WTC11 (cell line): ENCODE measurements around the gene PTPRN. TPM values are rescaled to one million over a fixed set of nuclear protein-coding genes. Genes with fewer than 3 reads are reported as not detected.

Experiments used
- ATAC-seq: fragments of 200-7000 bp; cut with Tn5 transposase; 2 replicates; pipeline ENCODE4 v1.10.0; 2021; ENCODE audit warnings: mild to moderate bottlenecking, moderate library complexity
- CTCF ChIA-PET: fragments of 300-600 bp; sonication (Branson Sonifier 250); formaldehyde crosslinking; loops from one replicate; lab custom pipeline; 2021; ENCODE audit warnings: antibody characterized with exemption; lab: Charles Lee
- POLR2A ChIA-PET: fragments of 350-600 bp; sonication (Branson Sonifier 250); formaldehyde crosslinking; loops from one replicate; lab custom pipeline; 2021; ENCODE audit warnings: antibody characterized with exemption; lab: Charles Lee
- DNase-seq: peaks from one replicate; pipeline ENCODE4 v3.0.0; 2021; ENCODE audit warnings: low spot score
- H3K27ac Mint-ChIP-seq: 2 replicates; pipeline ENCODE4 v1.8.0; 2021; ENCODE audit warnings: mixed read lengths
- H3K27me3 Mint-ChIP-seq: 2 replicates; pipeline ENCODE4 v1.8.0; 2021; ENCODE audit warnings: low read depth, mild to moderate bottlenecking, moderate library complexity, mixed read lengths
- H3K36me3 Mint-ChIP-seq: 2 replicates; pipeline ENCODE4 v1.8.0; 2021; ENCODE audit warnings: mixed read lengths
- H3K4me1 Mint-ChIP-seq: 2 replicates; pipeline ENCODE4 v1.8.0; 2022; ENCODE audit warnings: mixed read lengths
- H3K4me3 Mint-ChIP-seq: 2 replicates; pipeline ENCODE4 v1.8.0; 2021; ENCODE audit warnings: mild to moderate bottlenecking, moderate library complexity, mixed read lengths
- H3K9me3 Mint-ChIP-seq: 2 replicates; pipeline ENCODE4 v1.8.0; 2021; ENCODE audit warnings: mixed read lengths
- CREB1 ChIP-seq: sonication (generic); formaldehyde crosslinking; IDR thresholded peaks from 2 replicates; pipeline ENCODE4 v1.8.0; 2023; ENCODE audit warnings: mild to moderate bottlenecking, missing genetic modification reagents
- ESRRA ChIP-seq: sonication (generic); formaldehyde crosslinking; IDR thresholded peaks from 2 replicates; pipeline ENCODE4 v1.8.1; 2022; ENCODE audit warnings: mild to moderate bottlenecking, missing genetic modification reagents, borderline replicate concordance
- NFE2L1 ChIP-seq: sonication (generic); formaldehyde crosslinking; IDR thresholded peaks from 2 replicates; pipeline ENCODE4 v1.8.1; 2023; ENCODE audit warnings: missing genetic modification reagents
- SMAD3 ChIP-seq: sonication (generic); formaldehyde crosslinking; IDR thresholded peaks from 2 replicates; pipeline ENCODE4 v1.8.0; 2022; ENCODE audit warnings: missing genetic modification reagents, mild to moderate bottlenecking, borderline replicate concordance
- SOX15 ChIP-seq: fragments of 250-450 bp; sonication (Bioruptor Pico); IDR thresholded peaks from 2 replicates; pipeline ENCODE4 v1.9.0; 2021; ENCODE audit warnings: mild to moderate bottlenecking
- SP1 ChIP-seq: sonication (generic); formaldehyde crosslinking; conservative IDR thresholded peaks from 2 replicates; pipeline ENCODE4 v1.8.1; 2022; ENCODE audit warnings: missing genetic modification reagents
- TP53 ChIP-seq: sonication (generic); formaldehyde crosslinking; IDR thresholded peaks from 2 replicates; pipeline ENCODE4 v1.8.1; 2023; ENCODE audit warnings: mild to moderate bottlenecking, missing genetic modification reagents
- ZNF121 ChIP-seq: sonication (generic); formaldehyde crosslinking; IDR thresholded peaks from 2 replicates; pipeline ENCODE4 v1.8.0; 2023; ENCODE audit warnings: missing genetic modification reagents
- ZNF263 ChIP-seq: sonication (generic); formaldehyde crosslinking; IDR thresholded peaks from 2 replicates; pipeline ENCODE4 v1.8.1; 2022; ENCODE audit warnings: low read depth, mild to moderate bottlenecking, moderate library complexity, missing genetic modification reagents
- ZNF671 ChIP-seq: fragments of 250-450 bp; sonication (Bioruptor Pico); IDR thresholded peaks from 2 replicates; pipeline ENCODE4 v1.8.0; 2021; ENCODE audit warnings: mild to moderate bottlenecking
- total RNA-seq: library from RNA; stranded (reverse); gene quantifications from 3 replicates; pipeline ENCODE4 v1.2.3, GENCODE V29; 2021
- TF ChIP-seq, protein P1 (sequence below): sonication (generic); formaldehyde crosslinking; IDR thresholded peaks from 2 replicates; pipeline ENCODE4 v1.8.1; 2022; ENCODE audit warnings: low read depth, missing genetic modification reagents, borderline replicate concordance
- TF ChIP-seq, protein P2 (sequence below): sonication (generic); formaldehyde crosslinking; IDR thresholded peaks from 2 replicates; pipeline ENCODE4 v1.8.0; 2022; ENCODE audit warnings: mild to moderate bottlenecking, missing genetic modification reagents
- TF ChIP-seq, protein P3 (sequence below): sonication (generic); formaldehyde crosslinking; IDR thresholded peaks from 2 replicates; pipeline ENCODE4 v1.8.1; 2022; ENCODE audit warnings: low read depth, mild to moderate bottlenecking, moderate library complexity, missing genetic modification reagents, borderline replicate concordance
- TF ChIP-seq, protein P4 (sequence below): fragments of 250-450 bp; sonication (Bioruptor Pico); conservative IDR thresholded peaks from 2 replicates; pipeline ENCODE4 v1.9.0; 2021; ENCODE audit warnings: mild to moderate bottlenecking
- TF ChIP-seq, protein P5 (sequence below): sonication (generic); formaldehyde crosslinking; IDR thresholded peaks from 2 replicates; pipeline ENCODE4 v1.8.1; 2023; ENCODE audit warnings: mild to moderate bottlenecking, moderate library complexity, missing genetic modification reagents
- TF ChIP-seq, protein P6 (sequence below): sonication (generic); formaldehyde crosslinking; IDR thresholded peaks from 2 replicates; pipeline ENCODE4 v1.8.1; 2023; ENCODE audit warnings: mild to moderate bottlenecking, missing genetic modification reagents, borderline replicate concordance
- TF ChIP-seq, protein P7 (sequence below): sonication (generic); formaldehyde crosslinking; IDR thresholded peaks from 2 replicates; pipeline ENCODE4 v1.8.1; 2023; ENCODE audit warnings: mild to moderate bottlenecking, missing genetic modification reagents, moderate library complexity

Gene PTPRN
- total RNA-seq, 1 experiment from 2014 or later, result 3.8 TPM

DNA sequence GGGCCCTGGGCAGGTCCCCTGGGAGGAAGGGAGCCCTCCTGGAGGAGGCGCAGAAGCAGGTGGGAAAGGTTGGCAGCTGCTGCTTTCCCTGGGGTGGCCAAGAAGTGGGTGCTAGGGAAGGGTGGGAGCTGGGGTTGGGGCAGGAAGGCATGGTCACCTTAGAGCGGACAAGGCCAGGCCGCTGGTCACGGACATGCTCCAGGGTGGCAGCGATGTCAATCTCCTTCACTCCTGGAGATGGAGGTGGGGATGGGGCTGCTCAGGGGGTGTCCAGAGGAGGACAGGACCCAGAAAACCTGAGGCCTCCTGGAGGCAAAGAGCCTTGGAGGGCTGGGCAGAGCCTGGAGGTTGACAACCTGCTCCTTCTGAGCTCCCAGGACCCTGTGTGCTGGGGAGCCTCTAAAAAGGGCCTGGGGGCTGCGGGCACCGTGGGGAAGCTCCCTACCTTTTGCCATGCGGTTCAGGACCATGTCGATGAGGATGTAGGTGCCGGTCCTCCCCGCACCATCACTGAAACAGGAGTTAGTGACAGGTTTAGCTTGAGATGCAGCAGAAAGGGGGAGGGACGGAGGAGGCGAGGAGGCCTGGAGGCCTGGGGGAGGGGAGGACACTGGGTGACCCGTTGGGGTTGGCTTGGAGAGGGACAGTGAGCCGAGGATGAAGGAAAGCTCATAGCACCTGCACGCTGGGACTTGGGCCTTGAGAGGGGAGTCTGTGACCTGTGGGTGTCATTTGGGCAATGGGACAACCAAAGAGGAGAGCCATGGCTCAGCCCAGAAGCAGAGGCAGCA lies 18.6 kb downstream of the PTPRN start:
- H3K4me3 Mint-ChIP-seq, result no peak overlapping the region
- ChIA-PET POLR2A (interaction anchor here (1.1 kb wide), 1 partner anchor 73 kb away, joined by 3 read pairs; no protein-coding TSS in a partner anchor), CTCF (no interaction called here)
- no peak overlapping the region for H3K27ac Mint-ChIP-seq
- H3K27me3 Mint-ChIP-seq, result peaks cover 29% of the 10 kb centered on the region
- DNase-seq (no peak), ATAC-seq (no peak)
- peaks cover 22% of the 10 kb centered on the region for H3K4me1 Mint-ChIP-seq
- H3K36me3 Mint-ChIP-seq, result no peaks in the 10 kb centered on the region
- peaks cover 2% of the 10 kb centered on the region; the same call in 1 of the 2 replicates for H3K9me3 Mint-ChIP-seq
- no peak for TF ChIP-seq ZNF671 (CRISPR knock-in tag)
- no peak for TF ChIP-seq TP53
- no peak for TF ChIP-seq SOX15
- TF ChIP-seq, protein P1, sequence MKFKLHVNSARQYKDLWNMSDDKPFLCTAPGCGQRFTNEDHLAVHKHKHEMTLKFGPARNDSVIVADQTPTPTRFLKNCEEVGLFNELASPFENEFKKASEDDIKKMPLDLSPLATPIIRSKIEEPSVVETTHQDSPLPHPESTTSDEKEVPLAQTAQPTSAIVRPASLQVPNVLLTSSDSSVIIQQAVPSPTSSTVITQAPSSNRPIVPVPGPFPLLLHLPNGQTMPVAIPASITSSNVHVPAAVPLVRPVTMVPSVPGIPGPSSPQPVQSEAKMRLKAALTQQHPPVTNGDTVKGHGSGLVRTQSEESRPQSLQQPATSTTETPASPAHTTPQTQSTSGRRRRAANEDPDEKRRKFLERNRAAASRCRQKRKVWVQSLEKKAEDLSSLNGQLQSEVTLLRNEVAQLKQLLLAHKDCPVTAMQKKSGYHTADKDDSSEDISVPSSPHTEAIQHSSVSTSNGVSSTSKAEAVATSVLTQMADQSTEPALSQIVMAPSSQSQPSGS (CRISPR knock-in tag), result no peak
- TF ChIP-seq, protein P2, sequence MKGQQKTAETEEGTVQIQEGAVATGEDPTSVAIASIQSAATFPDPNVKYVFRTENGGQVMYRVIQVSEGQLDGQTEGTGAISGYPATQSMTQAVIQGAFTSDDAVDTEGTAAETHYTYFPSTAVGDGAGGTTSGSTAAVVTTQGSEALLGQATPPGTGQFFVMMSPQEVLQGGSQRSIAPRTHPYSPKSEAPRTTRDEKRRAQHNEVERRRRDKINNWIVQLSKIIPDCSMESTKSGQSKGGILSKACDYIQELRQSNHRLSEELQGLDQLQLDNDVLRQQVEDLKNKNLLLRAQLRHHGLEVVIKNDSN (CRISPR knock-in tag), result no peak
- no peak for TF ChIP-seq ZNF121
- TF ChIP-seq, protein P3, sequence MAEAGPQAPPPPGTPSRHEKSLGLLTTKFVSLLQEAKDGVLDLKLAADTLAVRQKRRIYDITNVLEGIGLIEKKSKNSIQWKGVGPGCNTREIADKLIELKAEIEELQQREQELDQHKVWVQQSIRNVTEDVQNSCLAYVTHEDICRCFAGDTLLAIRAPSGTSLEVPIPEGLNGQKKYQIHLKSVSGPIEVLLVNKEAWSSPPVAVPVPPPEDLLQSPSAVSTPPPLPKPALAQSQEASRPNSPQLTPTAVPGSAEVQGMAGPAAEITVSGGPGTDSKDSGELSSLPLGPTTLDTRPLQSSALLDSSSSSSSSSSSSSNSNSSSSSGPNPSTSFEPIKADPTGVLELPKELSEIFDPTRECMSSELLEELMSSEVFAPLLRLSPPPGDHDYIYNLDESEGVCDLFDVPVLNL, result no peak
- TF ChIP-seq, protein P4, sequence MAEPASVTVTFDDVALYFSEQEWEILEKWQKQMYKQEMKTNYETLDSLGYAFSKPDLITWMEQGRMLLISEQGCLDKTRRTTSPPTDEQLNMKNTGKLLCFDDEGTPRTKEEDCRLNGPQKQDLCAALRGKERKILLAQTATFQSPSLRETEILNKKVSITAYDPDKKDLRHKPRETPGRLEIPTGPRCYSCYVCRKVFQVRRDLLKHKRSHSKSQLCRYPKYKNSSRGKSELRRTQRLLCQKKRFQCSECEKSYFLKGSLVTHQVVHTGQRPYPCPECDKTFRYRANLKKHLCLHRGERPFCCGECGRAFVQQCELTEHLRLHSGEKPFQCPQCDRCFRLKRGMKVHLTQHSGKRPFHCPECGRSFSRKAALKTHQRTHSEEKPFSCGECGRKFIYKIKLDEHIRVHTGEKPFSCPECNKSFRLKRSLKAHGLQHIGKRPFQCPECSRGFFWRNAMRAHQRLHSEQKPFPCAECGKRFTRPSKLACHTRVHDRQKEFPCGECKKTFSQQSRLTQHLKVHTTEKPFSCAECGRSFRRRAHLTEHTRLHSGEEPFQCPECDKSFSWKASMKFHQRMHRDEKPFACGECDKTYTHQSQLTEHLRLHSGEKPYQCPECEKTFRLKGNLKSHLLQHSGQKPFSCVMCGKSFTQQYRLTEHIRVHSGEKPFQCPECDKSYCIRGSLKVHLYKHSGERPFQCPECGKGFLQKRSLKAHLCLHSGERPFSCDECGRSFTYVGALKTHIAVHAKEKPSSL (CRISPR knock-in tag), result no peak

DNA sequence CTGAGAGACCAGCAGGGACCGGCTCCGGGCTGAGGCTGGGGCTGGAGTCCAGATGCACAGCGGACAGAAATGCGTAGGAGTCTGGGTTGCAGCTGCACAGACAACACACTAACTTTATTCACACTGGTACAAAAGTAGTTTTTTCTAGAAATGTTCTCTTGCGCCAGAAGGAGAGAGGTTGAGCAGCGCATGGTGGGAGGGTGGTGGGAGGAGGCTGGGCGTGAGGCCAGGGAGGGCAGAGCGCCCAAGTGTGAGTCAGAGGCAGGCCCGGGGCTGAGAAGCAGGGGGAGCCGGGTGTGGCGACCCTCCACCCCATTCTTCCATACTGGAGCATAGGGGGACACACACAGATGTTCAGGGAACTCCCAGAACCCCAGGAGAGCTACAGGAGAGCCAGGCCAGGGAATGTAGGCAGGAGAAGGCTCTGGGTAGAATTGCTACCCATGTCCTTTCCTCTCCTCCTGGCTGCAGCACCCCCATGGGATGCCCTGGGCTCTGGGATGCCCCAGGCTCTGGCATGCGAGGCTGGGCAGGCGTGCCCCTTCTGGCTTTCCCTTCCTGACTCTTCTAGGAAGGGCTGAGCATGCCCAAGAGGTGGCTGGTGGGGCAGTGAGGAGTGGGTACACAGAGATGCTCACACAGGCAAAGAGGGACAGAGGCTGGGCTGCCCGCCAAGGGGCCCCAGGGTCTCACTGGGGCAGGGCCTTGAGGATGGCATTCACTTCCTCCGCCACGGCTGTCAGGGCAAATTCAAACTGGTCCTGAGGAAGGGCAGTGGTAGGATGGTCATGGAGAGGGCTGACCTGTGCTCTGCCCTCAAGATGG lies 19.5 kb downstream of the PTPRN start:
- H3K36me3 Mint-ChIP-seq, result peaks cover 2% of the 10 kb centered on the region; the same call in 1 of the 2 replicates
- POLR2A ChIA-PET, result interaction anchor here (0.7 kb wide), 1 partner anchor 42 kb away, joined by 6 read pairs; no protein-coding TSS in a partner anchor
- H3K27ac Mint-ChIP-seq, result no peak overlapping the region
- H3K4me3 Mint-ChIP-seq, result no peak overlapping the region
- H3K9me3 Mint-ChIP-seq, result no peaks in the 10 kb centered on the region
- TF ChIP-seq, protein P5, sequence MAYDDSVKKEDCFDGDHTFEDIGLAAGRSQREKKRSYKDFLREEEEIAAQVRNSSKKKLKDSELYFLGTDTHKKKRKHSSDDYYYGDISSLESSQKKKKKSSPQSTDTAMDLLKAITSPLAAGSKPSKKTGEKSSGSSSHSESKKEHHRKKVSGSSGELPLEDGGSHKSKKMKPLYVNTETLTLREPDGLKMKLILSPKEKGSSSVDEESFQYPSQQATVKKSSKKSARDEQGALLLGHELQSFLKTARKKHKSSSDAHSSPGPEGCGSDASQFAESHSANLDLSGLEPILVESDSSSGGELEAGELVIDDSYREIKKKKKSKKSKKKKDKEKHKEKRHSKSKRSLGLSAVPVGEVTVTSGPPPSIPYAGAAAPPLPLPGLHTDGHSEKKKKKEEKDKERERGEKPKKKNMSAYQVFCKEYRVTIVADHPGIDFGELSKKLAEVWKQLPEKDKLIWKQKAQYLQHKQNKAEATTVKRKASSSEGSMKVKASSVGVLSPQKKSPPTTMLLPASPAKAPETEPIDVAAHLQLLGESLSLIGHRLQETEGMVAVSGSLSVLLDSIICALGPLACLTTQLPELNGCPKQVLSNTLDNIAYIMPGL (CRISPR knock-in tag), result no peak
- TF ChIP-seq SP1 (CRISPR knock-in tag) (no peak), CREB1 (CRISPR knock-in tag) (no peak), ESRRA (CRISPR knock-in tag) (no peak), NFE2L1 (no peak), ZNF263 (CRISPR knock-in tag) (no peak), SMAD3 (CRISPR knock-in tag) (no peak)
- TF ChIP-seq, protein P6, sequence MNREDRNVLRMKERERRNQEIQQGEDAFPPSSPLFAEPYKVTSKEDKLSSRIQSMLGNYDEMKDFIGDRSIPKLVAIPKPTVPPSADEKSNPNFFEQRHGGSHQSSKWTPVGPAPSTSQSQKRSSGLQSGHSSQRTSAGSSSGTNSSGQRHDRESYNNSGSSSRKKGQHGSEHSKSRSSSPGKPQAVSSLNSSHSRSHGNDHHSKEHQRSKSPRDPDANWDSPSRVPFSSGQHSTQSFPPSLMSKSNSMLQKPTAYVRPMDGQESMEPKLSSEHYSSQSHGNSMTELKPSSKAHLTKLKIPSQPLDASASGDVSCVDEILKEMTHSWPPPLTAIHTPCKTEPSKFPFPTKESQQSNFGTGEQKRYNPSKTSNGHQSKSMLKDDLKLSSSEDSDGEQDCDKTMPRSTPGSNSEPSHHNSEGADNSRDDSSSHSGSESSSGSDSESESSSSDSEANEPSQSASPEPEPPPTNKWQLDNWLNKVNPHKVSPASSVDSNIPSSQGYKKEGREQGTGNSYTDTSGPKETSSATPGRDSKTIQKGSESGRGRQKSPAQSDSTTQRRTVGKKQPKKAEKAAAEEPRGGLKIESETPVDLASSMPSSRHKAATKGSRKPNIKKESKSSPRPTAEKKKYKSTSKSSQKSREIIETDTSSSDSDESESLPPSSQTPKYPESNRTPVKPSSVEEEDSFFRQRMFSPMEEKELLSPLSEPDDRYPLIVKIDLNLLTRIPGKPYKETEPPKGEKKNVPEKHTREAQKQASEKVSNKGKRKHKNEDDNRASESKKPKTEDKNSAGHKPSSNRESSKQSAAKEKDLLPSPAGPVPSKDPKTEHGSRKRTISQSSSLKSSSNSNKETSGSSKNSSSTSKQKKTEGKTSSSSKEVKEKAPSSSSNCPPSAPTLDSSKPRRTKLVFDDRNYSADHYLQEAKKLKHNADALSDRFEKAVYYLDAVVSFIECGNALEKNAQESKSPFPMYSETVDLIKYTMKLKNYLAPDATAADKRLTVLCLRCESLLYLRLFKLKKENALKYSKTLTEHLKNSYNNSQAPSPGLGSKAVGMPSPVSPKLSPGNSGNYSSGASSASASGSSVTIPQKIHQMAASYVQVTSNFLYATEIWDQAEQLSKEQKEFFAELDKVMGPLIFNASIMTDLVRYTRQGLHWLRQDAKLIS (CRISPR knock-in tag), result no peak
- TF ChIP-seq, protein P7, sequence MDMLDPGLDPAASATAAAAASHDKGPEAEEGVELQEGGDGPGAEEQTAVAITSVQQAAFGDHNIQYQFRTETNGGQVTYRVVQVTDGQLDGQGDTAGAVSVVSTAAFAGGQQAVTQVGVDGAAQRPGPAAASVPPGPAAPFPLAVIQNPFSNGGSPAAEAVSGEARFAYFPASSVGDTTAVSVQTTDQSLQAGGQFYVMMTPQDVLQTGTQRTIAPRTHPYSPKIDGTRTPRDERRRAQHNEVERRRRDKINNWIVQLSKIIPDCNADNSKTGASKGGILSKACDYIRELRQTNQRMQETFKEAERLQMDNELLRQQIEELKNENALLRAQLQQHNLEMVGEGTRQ (CRISPR knock-in tag), result no peak
- H3K4me1 Mint-ChIP-seq, result peaks cover 20% of the 10 kb centered on the region
- no peak for ATAC-seq
- peaks cover 22% of the 10 kb centered on the region for H3K27me3 Mint-ChIP-seq
- CTCF ChIA-PET, result no interaction called here
- no peak for DNase-seq
